ENCODE results near the gene SLC9A8. TPM values are rescaled to one million over a fixed set of nuclear protein-coding genes. Genes with fewer than 3 reads are reported as not detected.

The SLC9A8 gene
- total RNA-seq, 1 experiment from 2014 or later: 6.5 TPM

- TF ChIP-seq ZBTB43 (CRISPR knock-in tag; IDR thresholded peaks at IDR 0.05) (no peak), USF2 (CRISPR knock-in tag; IDR thresholded peaks at IDR 0.05) (no peak), NR1H2 (CRISPR knock-in tag; IDR thresholded peaks at IDR 0.05) (no peak), MYBL2 (CRISPR knock-in tag; IDR thresholded peaks at IDR 0.05) (no peak), CREB1 (CRISPR knock-in tag; IDR thresholded peaks at IDR 0.05) (no peak), RORB (CRISPR knock-in tag; IDR thresholded peaks at IDR 0.05) (no peak), CDX4 (CRISPR knock-in tag; IDR thresholded peaks at IDR 0.05; ENCODE audit: borderline replicate concordance) (no peak)
These were observed 111.6 kb downstream of the SLC9A8 start (continued) for GRCh38 chr20:49924247-49924646.

- no peak overlapping the region for H3K27ac Mint-ChIP-seq
- peaks cover 4% of the 10 kb centered on the region; the same call in 1 of the 2 replicates for H3K4me1 Mint-ChIP-seq
- no peak for DNase-seq (ENCODE audit: low spot score)
- H3K27me3 Mint-ChIP-seq (ENCODE audit: low read depth): peaks cover 6% of the 10 kb centered on the region
- H3K4me3 Mint-ChIP-seq: no peak overlapping the region
- no peak for ATAC-seq
- no peaks in the 10 kb centered on the region for H3K36me3 Mint-ChIP-seq
- H3K9me3 Mint-ChIP-seq: peaks cover 9% of the 10 kb centered on the region
- ChIA-PET CTCF (no interaction called here), POLR2A (no interaction called here)
- TF ChIP-seq AR (CRISPR knock-in tag; IDR thresholded peaks at IDR 0.05) (no peak), SMAD3 (CRISPR knock-in tag; IDR thresholded peaks at IDR 0.05; ENCODE audit: borderline replicate concordance) (no peak), E2F4 (CRISPR knock-in tag; IDR thresholded peaks at IDR 0.05; ENCODE audit: borderline replicate concordance, low read depth) (no peak), ZBTB43 (CRISPR knock-in tag; IDR thresholded peaks at IDR 0.05) (no peak), ZNF532 (CRISPR knock-in tag; IDR thresholded peaks at IDR 0.05; ENCODE audit: borderline replicate concordance) (no peak), NR1H2 (CRISPR knock-in tag; IDR thresholded peaks at IDR 0.05) (no peak), ZNF396 (CRISPR knock-in tag; IDR thresholded peaks at IDR 0.05; ENCODE audit: borderline replicate concordance) (no peak), GRHL2 (CRISPR knock-in tag; IDR thresholded peaks at IDR 0.05; ENCODE audit: insufficient replicate concordance, severe bottlenecking) (no peak), GABPB1 (CRISPR knock-in tag; IDR thresholded peaks at IDR 0.05) (no peak), CREM (CRISPR knock-in tag; IDR thresholded peaks at IDR 0.05) (no peak), IRF2 (CRISPR knock-in tag; IDR thresholded peaks at IDR 0.05; ENCODE audit: borderline replicate concordance, low read depth) (no peak), ZNF416 (CRISPR knock-in tag; IDR thresholded peaks at IDR 0.05) (no peak)
These were observed 113.3 kb downstream of the SLC9A8 start for GRCh38 chr20:49925901-49926454.
